ENCODE data around the gene KLHDC10. TPM values are rescaled to one million over a fixed set of nuclear protein-coding genes. Genes with fewer than 3 reads are reported as not detected.
A peak's percentile ranks its signal among the peaks of the same experiment; 100 is the strongest.

Gene KLHDC10
- polyA plus RNA-seq, 1 donor (not counting 4 experiments of a cell fraction or from before 2014, with no cell fraction given), result 22.7 TPM

DNA sequence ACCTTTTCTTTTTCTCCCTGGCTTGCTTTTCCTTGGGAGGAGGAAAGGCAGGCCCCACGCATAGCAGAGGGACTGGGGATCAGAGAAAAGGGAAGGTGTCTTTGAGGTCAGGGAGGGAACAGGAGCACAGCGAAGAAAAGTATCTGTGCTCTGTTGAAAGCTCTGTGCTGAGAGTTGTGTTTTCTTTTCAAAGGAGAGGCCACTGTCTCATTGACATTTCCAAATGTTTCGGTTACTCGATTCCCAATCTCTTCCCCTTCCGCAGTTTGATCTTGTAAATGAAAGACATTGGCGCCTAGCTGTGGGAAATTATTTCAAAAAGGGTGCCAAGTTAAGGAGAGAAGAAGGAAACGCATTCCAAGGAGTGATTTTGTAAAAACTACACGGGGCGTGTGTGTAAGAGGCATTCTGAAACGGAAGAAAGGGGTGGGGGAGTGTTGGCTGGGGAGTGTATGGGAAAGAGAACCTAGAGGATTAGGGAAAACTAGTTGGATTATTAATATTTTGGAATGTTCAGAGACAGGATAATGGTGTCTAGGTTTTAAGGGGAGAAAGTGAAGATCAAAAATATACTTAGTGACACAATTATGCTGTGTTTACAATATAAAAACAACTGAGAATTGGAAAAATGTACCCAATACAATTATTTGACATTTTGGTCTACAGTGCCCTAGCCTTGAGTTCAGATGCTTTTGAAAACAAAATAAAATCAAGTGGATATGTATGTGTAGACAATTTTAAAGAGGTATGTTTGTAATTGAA lies 708 bp downstream of the KLHDC10 start:
- H3K4me1 ChIP-seq (ENCODE audit: control insufficient read depth, extremely low read depth, insufficient read depth, low read length), result peaks cover 11% of the 10 kb centered on the region
- no peak for TF ChIP-seq EZH2 (IDR thresholded peaks at IDR 0.05; ENCODE audit: low read length)
- TF ChIP-seq, protein P1, sequence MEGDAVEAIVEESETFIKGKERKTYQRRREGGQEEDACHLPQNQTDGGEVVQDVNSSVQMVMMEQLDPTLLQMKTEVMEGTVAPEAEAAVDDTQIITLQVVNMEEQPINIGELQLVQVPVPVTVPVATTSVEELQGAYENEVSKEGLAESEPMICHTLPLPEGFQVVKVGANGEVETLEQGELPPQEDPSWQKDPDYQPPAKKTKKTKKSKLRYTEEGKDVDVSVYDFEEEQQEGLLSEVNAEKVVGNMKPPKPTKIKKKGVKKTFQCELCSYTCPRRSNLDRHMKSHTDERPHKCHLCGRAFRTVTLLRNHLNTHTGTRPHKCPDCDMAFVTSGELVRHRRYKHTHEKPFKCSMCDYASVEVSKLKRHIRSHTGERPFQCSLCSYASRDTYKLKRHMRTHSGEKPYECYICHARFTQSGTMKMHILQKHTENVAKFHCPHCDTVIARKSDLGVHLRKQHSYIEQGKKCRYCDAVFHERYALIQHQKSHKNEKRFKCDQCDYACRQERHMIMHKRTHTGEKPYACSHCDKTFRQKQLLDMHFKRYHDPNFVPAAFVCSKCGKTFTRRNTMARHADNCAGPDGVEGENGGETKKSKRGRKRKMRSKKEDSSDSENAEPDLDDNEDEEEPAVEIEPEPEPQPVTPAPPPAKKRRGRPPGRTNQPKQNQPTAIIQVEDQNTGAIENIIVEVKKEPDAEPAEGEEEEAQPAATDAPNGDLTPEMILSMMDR (optimal IDR thresholded peaks at IDR 0.05 in 1 of 3, IDR thresholded peaks at IDR 0.05 in 1 of 3, conservative IDR thresholded peaks at IDR 0.05 in 1 of 3; ENCODE audit: extremely low read depth in 1 of 3, insufficient read depth in 2 of 3, low read length in 3 of 3), result no peak
- no peaks in the 10 kb centered on the region for H3K36me3 ChIP-seq (ENCODE audit: control insufficient read depth in 2 of 2, extremely low read depth in 1 of 2, insufficient read depth in 2 of 2, low read length in 2 of 2)
- no peaks in the 10 kb centered on the region for H3K9me3 ChIP-seq (ENCODE audit: control insufficient read depth, low read depth, low read length)
- DNase-seq (ENCODE audit: low read depth, low spot score) (no peak), FAIRE-seq (no peak)
- dilution Hi-C loops (cut with MboI; ENCODE audit: extremely low pct_ligation_motif_present, low sequenced_read_pairs), result no loop called here
- peak overlapping the region; percentile 85 for H3K9ac ChIP-seq (ENCODE audit: control insufficient read depth, extremely low read depth, insufficient read depth, low read length)
- peak overlapping the region; percentile 73 to 99 (median 85) for H3K4me3 ChIP-seq (ENCODE audit: control insufficient read depth in 2 of 3, extremely low read depth in 1 of 3, insufficient read depth in 2 of 3, low read depth in 1 of 3, low read length in 3 of 3)
- H3K79me2 ChIP-seq (ENCODE audit: control insufficient read depth, insufficient read depth, low read length), result peaks cover 55% of the 10 kb centered on the region
- peak overlapping the region; percentile 87 for H3K4me2 ChIP-seq (ENCODE audit: control insufficient read depth, extremely low read depth, insufficient read depth, low read depth, low read length)
- no peaks in the 10 kb centered on the region for H3K9me1 ChIP-seq (ENCODE audit: control insufficient read depth, extremely low read depth, insufficient read depth, low read length)
- no peaks in the 10 kb centered on the region for H3K27me3 ChIP-seq (ENCODE audit: control insufficient read depth, extremely low read depth, insufficient read depth, low read length)
- peak overlapping the region; percentile 77 for H2AFZ ChIP-seq (ENCODE audit: control insufficient read depth, low read length)
- peak overlapping the region; percentile 78 for H3K27ac ChIP-seq (ENCODE audit: control insufficient read depth, insufficient read depth, low read length)
- peaks cover 3% of the 10 kb centered on the region for H4K20me1 ChIP-seq (ENCODE audit: control insufficient read depth, extremely low read depth, insufficient read depth, low read length)

DNA sequence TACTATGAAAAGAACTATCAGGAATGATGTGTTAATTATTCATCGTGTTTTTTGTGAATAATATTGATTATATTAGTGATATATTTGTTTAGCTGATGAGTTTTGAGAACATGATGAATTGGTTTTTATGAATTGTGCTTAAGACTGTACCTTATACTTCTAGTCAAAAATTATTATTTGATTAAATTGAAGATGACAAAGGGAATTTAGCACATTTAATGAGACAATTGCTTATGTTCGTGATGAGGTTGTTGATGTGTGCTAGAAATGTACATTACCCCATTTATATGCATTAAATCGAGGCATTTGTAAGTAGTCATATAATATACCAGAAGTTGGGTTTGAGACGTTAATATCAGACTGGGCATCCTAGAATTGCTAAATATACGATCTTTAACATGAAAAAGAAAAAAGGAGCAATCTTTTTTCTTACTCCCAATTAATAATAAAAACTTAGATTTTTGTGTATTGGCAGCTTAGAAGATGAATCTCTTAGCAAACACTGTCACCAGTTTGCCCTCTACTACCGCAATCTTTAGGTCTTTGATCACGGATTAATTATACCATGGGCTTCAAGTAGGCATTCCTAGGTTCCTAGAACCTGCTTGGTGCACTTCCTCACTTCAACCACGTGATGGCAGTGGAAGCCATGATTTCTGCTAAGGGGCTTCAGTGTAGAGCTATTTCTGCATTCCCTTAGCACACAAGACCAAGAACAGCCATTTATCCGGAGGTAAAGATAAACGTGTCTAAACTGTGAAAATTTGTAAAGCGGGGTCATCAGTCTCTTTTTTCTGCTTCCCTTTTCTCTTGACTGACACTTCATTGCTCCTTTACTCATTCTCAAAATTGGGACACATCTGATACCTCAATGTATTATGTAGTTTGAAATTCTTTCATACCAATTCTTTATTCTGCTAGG lies 1.6 kb downstream of the KLHDC10 start:
- Histone ChIP-seq H4K20me1 (ENCODE audit: control insufficient read depth, extremely low read depth, insufficient read depth, low read length) (peaks cover 3% of the 10 kb centered on the region), H3K9me1 (ENCODE audit: control insufficient read depth, extremely low read depth, insufficient read depth, low read length) (no peaks in the 10 kb centered on the region), H3K27me3 (ENCODE audit: control insufficient read depth, extremely low read depth, insufficient read depth, low read length) (no peaks in the 10 kb centered on the region), H3K4me1 (ENCODE audit: control insufficient read depth, extremely low read depth, insufficient read depth, low read length) (peaks cover 11% of the 10 kb centered on the region), H3K9me3 (ENCODE audit: control insufficient read depth, low read depth, low read length) (no peaks in the 10 kb centered on the region), H3K4me3 (ENCODE audit: control insufficient read depth in 2 of 3, extremely low read depth in 1 of 3, insufficient read depth in 2 of 3, low read depth in 1 of 3, low read length in 3 of 3) (peak overlapping the region; percentile 73 to 99 (median 85)), H3K27ac (ENCODE audit: control insufficient read depth, insufficient read depth, low read length) (peak overlapping the region; percentile 78), H3K4me2 (ENCODE audit: control insufficient read depth, extremely low read depth, insufficient read depth, low read depth, low read length) (peak overlapping the region; percentile 87), H3K9ac (ENCODE audit: control insufficient read depth, extremely low read depth, insufficient read depth, low read length) (peak overlapping the region; percentile 85), H3K79me2 (ENCODE audit: control insufficient read depth, insufficient read depth, low read length) (peaks cover 62% of the 10 kb centered on the region), H3K36me3 (ENCODE audit: control insufficient read depth in 2 of 2, extremely low read depth in 1 of 2, insufficient read depth in 2 of 2, low read length in 2 of 2) (no peaks in the 10 kb centered on the region), H2AFZ (ENCODE audit: control insufficient read depth, low read length) (no peak overlapping the region)
- DNase-seq (ENCODE audit: low read depth, low spot score) (peak; percentile 63), FAIRE-seq (peak; percentile 89)
- dilution Hi-C loops (cut with MboI; ENCODE audit: extremely low pct_ligation_motif_present, low sequenced_read_pairs), result no loop called here
- TF ChIP-seq, protein P1 (optimal IDR thresholded peaks at IDR 0.05 in 1 of 3, IDR thresholded peaks at IDR 0.05 in 1 of 3, conservative IDR thresholded peaks at IDR 0.05 in 1 of 3; ENCODE audit: extremely low read depth in 1 of 3, insufficient read depth in 2 of 3, low read length in 3 of 3), result peak; percentile 72 to 96 (median 83)
- TF ChIP-seq EZH2 (IDR thresholded peaks at IDR 0.05; ENCODE audit: low read length), result no peak
